ENCODE data around the gene COL6A5. TPM values are rescaled to one million over a fixed set of nuclear protein-coding genes. Genes with fewer than 3 reads are reported as not detected.

COL6A5 gene
- total and polyA plus RNA-seq, 2 experiments from 2014 or later, result 0.03 to 0.05 TPM

GRCh38 chr3:130516645-130517512 lies 171.4 kb downstream of the COL6A5 start, which contains the start of gene COL6A6:
COL6A6 (plus strand) TSS chr3:130517177; CDS start chr3:130560365, 43,188 bp downstream.
- Mint-ChIP-seq H3K9me3 (no peaks in the 10 kb centered on the region), H3K36me3 (ENCODE audit: low read depth) (no peaks in the 10 kb centered on the region; the same call in 2 of the 3 replicates), H3K27me3 (ENCODE audit: insufficient read depth, low read depth, poor library complexity) (peaks cover 24% of the 10 kb centered on the region), H3K4me1 (peaks cover 8% of the 10 kb centered on the region), H3K27ac (no peak within 1 kb of the TSS), H3K4me3 (peak within 1 kb of the TSS; percentile 82)
- Histone ChIP-seq H3K4me2 (peak within 1 kb of the TSS; percentile 92), H3K79me2 (replicated peaks; ENCODE audit: insufficient read depth) (no peaks in the 10 kb centered on the region), H3K36me3 (ENCODE audit: insufficient read depth) (no peaks in the 10 kb centered on the region), H3K9me2 (ENCODE audit: insufficient read depth) (peaks cover 3% of the 10 kb centered on the region), H4K20me1 (replicated peaks; ENCODE audit: insufficient read depth) (no peaks in the 10 kb centered on the region; the same call in 1 of the 2 replicates), H3K27ac (ENCODE audit: low read depth) (no peak within 1 kb of the TSS), H3K27me3 (ENCODE audit: insufficient read depth) (peaks cover 66% of the 10 kb centered on the region), H2AFZ (peak within 1 kb of the TSS; percentile 100), H3F3A (replicated peaks; ENCODE audit: low read depth) (no peaks in the 10 kb centered on the region), H3K4me1 (ENCODE audit: insufficient read depth) (no peaks in the 10 kb centered on the region; the same call in 1 of the 2 replicates), H3K4me3 (peak within 1 kb of the TSS; percentile 86)
- DNase-seq (ENCODE audit: low spot score) (peak; percentile 70), ATAC-seq (peak; percentile 91)
- TF ChIP-seq POLR2AphosphoS5 (IDR thresholded peaks at IDR 0.05; ENCODE audit: low read depth) (no peak), CREB1 (CRISPR knock-in tag; IDR thresholded peaks at IDR 0.05; ENCODE audit: low read depth) (no peak), ZNF331 (CRISPR knock-in tag; IDR thresholded peaks at IDR 0.05; ENCODE audit: low read depth) (no peak), ETS1 (IDR thresholded peaks at IDR 0.05) (no peak), EZH2 (IDR thresholded peaks at IDR 0.05; ENCODE audit: low read depth, unreplicated experiment) (no peak), REST (IDR thresholded peaks at IDR 0.05; ENCODE audit: unreplicated experiment) (no peak), NANOG (IDR thresholded peaks at IDR 0.05; ENCODE audit: borderline replicate concordance) (no peak), CTCF (conservative IDR thresholded peaks at IDR 0.05; ENCODE audit: low read depth in 2 of 2) (no peak), ZNF462 (CRISPR knock-in tag; IDR thresholded peaks at IDR 0.05) (no peak), JUNB (IDR thresholded peaks at IDR 0.05; ENCODE audit: unreplicated experiment) (no peak), EZH2phosphoT487 (IDR thresholded peaks at IDR 0.05; ENCODE audit: unreplicated experiment) (no peak), ZNF114 (CRISPR knock-in tag; IDR thresholded peaks at IDR 0.05) (no peak), STAT1 (IDR thresholded peaks at IDR 0.05; ENCODE audit: unreplicated experiment) (no peak)
